Endothelial cell of coronary artery (primary cell): ENCODE data around the gene ARPP21. TPM values are rescaled to one million over a fixed set of nuclear protein-coding genes. Genes with fewer than 3 reads are reported as not detected.

ENCODE experiments used
- total RNA-seq: library from RNA; depleted of rRNA; stranded (reverse); fragments of >200 nt; gene quantifications from 2 replicates; pipeline ENCODE4 v1.2.3, GENCODE V29; 2014

The ARPP21 gene
- 0.18 TPM in 1 of 2 replicates, not detected in the other for total RNA-seq

DNA sequence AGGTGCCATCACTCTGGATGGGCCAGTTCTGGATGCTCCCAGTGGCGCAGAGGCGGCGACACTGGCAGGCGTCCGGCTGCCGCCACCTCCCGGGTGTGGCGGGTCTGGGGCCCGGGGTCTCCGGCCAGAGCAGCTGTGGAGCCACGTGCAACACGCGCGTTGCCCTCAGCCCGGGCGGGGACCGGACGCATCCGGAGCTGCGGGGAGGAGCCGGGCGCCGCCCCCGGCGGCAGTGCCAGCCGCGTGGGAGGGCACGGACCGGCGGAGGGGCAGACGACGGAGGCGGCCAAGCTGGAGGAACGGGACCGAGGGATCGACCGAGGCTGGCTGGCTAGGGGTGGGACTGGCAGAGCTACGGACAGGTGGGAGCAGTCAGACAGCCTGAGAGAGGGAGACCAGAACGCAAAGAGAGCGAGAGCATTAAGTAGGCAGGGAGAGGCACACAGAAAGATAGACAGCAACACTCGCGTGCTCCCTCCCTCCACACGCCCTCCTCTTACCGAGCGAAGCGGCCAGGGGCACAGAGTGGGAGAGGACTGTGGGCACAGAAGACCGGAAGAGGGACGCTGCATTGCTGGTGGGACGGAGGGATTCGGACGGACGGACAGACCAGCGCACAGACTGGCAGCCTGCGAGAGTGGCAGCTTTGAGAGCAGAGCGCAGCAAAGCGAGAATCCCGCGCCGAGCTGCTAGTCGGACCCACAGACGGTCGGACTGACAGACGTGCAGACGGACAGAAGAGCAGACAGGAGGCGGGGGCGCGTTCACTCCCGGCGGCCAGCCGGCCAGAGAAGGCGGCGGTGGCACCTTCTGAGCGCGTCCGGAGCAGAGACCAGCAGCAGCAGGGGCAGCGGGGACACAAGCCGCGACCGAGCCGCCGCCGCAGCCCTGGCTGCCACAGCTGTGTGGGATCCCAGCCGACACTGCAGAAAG is at the start of gene ARPP21:
ARPP21 (plus strand) TSS at position 272 of the 933 bp plus-strand sequence. CDS start 42,227 bp downstream, outside the sequence.

